Left kidney (tissue), 2 donors: ENCODE measurements around the gene LBP. TPM values are rescaled to one million over a fixed set of nuclear protein-coding genes. Genes with fewer than 3 reads are reported as not detected.
"Not testable (repeated sequence)": the region's sequence is repeated elsewhere in the genome, so short reads cannot be mapped to it uniquely, and the experiment has no call there.

Experiments
- DNase-seq: peaks from one replicate; pipeline ENCODE4 v3.0.0-alpha.2; 2013
- polyA plus RNA-seq: library from polyadenylated mRNA; unstranded; fragments of 120-200 nt; gene quantifications from one replicate; pipeline ENCODE4 v1.2.1, GENCODE V29; 2013; ENCODE audit not compliant: insufficient read length

The LBP gene
- polyA plus RNA-seq, 1 donor: 0.10 TPM

DNA sequence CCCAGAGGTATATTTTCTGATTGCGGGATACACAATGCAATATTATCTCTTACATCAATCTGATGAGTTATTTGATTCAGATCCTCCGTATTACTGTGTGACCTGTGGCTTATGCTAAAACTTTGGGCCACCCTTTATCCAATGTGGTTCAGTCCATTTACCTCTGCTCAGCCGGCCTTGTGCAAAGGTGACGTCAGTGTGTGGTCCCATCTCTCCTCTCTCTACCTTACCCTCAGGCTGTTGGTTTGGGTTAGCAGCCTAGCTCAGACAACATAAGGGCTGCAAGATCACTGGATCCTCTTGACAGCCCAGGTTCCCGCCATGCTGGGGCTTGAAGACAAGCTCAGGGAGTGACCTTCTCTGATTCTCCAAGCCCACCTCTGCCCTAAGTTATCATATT is 55.8 kb downstream of the LBP start:
- DNase-seq: no peak

DNA sequence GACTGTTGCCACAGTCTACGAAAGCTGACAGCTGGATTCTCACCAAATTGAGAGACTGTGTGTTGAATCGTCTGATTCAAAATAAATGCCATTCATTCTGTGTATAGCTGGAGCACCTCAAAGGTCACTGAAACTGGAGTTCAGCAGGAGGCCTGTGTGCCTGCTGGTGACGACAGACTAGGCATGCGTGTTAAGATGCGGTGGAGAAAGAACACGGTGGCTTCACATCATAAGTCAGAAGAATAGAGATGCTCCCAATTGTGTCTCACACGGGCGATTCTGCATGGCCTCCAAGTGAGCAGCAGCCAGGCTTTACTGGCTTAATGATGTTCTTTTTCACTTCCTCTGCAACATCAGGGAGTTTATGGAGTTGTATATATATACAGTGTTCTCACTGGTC is 56.5 kb downstream of the LBP start:
- DNase-seq: no peak

DNA sequence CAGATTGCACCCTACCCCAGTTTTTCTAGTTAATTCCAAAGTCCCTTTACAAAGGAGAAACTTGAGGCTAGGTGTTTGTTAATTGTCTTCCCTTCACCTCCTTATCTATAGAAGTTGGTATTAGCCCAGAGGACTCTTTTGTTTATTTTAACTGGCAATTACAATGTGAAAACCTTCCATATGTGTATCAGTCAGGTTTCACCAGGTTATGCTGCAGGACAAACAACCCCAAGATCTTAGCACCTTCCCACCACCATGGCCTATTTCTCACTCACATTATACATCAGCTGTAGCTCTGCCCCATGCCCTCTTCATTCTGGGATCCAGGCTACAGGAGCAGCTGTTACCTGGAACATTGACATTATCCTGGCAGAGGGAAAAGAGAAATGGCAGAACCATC is 57.7 kb downstream of the LBP start:
- DNase-seq: no peak

DNA sequence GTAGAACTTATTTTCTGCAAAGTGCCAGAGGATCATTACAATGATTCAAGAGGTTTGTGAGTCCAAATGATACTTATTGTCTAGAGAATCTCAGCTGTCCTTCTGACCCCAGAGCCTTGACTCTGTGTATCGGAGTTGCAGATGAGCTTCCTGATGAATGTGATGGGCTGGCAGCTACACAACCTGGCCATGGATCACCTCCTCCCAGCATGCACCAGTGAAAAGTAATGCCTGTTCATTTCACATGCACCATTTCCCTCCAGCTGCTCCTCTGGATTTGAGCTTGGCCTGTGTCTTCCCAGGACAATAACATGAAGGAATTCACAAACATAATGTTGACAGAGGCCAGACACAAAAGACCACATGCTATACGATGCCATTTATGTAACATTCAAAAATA is 58.9 kb downstream of the LBP start:
- no peak for DNase-seq

DNA sequence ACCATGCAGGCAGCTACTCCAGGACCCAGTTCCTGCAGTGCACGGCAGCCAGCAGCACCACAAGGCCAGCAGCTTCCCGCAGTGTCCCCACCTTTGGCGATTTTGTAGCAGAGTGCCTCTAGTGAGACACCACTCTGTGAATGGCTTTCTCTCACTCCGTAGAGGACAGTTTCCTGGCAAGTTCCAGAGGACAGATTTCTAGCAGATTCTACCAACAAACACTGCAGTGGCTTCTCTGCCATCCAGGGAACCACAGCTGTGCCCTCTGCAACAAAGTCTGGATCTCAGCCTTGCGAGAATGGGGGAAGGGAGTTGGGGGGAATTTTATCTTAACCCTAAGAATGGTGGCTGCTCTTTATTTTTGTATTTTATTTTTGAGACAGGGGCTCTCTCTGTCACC is 60.2 kb downstream of the LBP start:
- DNase-seq: no peak

DNA sequence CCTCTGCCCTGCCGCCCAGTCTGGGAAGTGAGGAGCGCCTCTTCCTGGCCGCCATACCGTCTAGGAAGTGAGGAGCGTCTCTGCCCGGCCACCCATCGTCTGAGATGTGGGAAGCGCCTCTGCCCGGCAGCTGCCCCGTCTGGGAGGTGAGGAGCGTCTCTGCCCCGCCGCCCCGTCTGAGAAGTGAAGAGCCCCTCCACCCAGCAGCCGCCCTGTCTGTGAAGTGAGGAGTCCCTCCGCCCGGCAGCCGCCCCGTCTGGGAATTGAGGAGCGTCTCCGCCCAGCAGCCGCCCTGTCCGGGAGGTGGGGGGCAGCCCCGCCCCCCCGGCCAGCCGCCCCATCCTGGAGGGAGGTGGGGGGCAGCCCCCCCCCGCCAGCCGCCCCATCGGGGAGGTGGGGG is 61.0 kb downstream of the LBP start:
- no peak for DNase-seq

DNA sequence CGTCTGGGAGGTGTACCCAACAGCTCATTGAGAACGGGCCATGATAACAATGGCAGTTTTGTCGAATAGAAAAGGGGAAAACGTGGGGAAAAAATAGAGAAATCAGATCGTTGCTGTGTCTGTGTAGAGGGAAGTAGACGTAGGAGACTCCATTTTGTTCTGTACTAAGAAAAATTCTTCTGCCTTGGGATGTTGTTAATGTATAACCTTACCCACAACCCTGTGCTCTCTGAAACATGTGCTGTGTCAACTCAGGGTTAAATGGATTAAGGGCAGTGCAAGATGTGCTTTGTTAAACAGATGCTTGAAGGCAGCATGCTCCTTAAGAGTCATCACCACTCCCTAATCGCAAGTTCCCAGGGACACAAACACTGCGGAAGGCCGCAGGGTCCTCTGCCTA is 61.5 kb downstream of the LBP start:
- not testable (repeated sequence) for DNase-seq

DNA sequence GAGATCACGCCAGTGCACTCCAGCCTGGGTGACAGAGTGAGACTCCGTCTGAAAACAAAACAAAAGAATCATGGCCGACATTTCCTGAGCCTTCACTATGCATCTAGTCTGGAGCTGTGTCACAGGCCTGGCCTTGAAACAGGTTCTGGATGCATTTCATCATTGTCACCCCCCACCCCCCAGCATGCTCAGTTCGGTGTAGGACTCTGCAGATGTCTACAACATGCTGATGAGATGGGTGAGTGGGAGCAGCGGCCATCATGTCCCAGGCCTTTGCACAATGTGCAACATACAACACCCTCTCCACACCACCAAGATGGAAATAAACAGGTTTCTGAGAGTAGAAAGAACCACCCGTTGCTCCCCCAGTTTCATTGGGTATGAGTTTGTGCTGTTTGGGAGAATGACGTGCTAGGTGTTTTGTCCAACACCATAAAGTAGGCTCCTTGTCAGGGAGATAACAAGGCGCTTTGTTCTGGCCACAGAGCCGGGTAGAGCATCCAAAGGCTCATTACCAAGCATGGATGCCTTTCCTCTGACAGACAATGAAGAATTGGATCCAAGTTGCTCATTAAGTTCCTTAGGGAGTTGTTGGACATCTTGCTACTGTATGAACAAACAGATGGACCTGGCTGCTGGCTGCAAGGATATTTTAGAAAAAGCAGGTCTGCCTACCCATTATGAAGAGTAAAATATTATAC is 66.7 kb downstream of the LBP start:
- no peak for DNase-seq

DNA sequence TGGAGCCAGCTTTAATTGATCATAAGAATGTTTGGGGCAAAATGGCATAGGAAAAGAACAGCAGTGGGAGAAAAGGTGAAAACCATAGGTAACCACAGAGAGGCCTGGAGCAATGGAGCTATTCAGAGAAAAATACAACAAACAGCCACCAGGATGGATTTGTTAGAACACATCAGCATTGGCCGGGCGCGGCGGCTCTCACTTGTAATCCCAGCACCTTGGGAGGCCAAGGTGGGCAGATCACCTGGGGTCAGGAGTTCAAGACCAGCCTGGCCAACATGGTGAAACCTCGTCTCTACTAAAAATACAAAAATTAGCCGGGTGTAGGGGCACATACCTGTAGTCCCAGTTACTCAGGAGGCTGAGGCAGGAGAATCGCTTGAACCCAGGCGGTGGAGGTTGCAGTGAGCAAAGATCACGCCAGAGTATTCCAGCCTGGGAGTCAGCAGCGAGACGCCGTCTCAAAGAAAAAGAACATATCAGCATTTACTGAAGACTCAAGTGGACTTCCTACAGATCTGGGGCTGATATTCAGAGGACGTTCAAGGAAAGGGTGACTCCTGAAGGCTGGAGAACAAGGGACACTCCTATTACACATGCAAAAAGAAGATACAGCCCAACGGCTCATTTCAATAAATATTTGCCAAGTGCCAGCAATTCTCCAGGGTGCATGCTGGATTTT is 68.6 kb downstream of the LBP start:
- no peak for DNase-seq

DNA sequence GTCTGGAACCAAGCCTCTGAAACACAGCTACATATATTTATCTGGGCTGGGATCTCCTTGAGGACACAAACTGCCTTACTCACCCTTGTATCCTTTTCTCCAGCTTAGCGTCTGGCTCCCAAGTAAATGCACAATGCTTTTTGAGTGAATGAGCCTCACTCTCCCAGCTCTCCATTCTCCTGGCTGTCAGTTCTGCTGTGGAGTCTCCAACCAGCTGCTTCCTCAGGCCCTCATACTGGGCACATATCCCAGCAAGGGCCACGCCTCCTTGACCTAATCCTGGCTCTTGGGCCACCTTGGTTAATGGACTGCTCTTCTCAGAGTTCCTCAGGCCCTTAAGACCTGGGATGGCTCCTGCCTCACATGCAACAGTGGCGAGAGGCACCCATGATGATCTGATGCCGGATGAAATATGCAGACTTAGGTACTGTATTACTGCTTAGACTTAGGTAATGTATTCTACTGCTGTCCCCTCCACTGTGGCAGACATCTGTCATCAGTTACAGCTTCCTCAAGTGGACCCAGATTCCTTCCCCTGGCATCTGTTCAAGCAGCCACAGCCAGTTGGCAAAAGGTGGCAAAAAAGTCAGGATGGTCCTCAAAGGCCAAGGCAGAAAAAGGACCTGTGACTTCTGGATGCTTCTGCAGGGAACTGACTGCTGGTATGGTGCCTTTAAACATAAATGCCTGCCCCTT is 72.4 kb downstream of the LBP start:
- DNase-seq: no peak

DNA sequence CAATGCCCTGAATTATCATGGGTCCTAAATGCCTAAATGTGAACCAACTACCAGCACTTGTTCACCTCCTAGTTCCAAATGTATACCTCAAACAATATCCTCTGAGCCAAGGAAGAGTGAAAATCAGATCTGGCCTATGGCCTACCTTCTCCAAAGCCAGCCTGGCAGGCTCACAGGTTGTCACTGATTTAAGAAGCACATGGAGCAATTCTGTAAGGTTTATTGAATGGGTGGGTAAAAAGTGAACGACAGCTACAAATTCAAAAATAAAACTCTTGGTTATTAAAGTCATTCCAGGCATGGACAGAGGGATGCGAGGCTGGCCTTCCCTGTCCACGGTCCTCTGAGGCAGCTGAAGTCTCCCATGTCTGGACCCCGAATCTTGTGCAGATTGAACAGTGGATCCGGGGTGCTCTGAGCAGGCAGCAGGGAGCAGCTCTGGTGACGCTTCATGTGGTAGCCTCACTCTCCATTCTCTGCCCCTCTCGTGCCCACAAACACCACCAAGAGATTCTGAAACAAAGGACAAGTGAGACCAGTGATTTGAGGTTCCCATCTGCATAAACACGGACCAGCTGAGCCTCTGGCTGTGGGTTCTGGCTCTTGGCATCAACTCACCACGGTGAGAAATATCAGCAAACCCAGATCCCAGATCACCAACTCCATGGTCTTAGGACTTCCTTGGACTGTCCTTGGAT is 74.3 kb downstream of the LBP start:
- no peak for DNase-seq

DNA sequence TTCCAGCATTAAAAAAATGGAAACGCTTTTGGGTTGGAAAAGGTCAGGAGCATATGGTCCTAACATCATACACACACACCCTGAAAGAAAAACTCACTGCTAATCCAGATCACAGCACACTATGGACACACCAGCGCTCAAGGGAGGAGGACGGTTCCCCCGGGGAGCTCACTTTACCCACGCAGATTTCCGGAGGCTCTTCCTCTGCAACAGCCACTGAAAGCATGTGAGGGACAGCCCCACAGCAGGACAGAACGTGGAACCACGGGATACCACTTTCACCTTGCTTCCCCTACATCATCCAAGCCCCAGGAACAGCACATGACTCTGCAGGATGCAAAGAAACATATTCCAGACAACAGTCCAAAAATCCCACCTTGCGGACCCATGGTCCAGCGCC is 75.6 kb downstream of the LBP start:
- no peak for DNase-seq

DNA sequence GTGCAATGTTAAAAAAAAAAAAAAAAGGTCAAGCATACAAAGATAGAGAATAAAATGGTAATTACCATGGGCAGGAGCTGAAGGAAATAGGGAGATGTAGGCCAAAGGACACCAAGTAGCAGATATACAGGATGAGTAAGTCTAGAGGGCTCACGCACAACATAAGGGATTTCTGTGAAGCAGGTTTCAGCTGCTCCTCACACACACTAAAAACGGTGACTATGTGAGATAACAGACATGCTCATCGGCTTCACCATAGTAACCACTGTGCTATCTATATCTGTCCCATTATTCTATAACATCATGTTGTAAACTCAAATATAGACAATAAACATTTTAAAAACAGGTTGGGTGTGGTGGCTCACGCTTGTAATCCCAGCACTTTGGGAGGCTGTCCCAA is 77.3 kb downstream of the LBP start:
- DNase-seq: no peak

DNA sequence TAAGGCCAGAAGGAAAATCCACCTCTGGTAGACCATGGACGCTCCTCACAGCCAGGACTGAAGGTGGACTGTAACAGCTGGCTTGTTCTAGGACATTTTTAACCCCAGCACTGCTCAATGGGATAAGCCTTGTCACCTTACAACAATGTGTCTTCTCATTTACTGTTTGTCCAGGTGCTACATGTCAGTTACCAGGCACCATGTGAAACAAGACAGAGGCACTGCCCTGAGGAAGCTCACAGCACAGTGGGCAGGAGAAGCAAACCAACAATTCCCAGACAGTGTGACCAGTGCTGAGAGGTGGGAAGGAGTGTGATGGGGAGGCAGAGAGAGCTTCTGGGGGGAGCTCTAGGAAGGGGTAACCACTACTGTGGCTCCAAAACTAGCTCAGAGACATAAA is 78.1 kb downstream of the LBP start:
- no peak for DNase-seq

DNA sequence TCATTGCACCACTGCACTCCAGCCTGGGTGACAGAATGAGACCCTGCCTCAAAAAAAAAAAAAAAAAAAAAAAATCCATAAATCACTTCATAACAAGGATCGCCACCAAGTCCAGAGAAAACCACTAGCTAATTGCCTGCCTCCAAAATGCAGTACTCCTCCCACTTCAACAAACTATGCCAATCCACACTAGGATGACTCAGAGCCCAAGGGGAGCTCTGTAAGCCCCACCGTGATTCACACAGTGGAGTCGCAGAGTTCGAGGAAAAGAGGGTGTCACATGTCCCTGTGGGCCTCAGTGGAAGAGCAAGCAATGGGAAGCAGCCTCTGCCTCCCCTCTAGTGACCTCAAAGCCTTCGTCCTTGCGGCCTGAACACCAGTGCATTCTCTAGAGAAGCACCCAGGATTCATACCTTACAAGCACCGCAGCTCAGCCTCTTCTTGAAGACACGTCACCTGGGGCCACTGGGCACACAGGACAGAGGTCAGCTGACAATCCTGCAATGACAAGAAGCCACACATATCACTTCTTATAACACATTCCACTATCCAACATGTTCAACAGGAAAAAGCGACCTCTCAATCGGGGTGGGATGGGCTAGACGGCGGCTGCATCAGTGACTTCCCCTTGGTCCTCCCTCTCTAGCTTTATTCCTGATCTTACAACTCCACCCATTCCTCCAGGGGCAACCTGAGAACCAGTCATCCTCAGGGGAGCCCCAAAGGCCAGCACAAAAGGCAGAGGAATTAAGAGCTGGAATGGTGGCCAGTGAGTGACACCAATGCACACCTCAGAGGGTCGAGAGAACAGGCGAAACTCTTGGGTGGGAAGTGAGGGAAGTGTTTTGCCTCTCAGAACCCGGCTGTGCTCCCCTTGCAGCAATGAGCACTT is 80.0 kb downstream of the LBP start:
- no peak for DNase-seq

Other genes with a start within 250 kb of the LBP start
- gene TGM2, start 181.2 kb upstream of the LBP start, polyA plus RNA-seq: 31.8 TPM
- gene KIAA1755, start 85.7 kb upstream of the LBP start, polyA plus RNA-seq: 2.1 TPM
- 0.32 TPM for gene BPI, start 42.3 kb upstream of the LBP start, polyA plus RNA-seq
- 43.1 TPM for gene SNHG17, start 88.8 kb downstream of the LBP start, polyA plus RNA-seq
- gene RALGAPB, start 126.4 kb downstream of the LBP start, polyA plus RNA-seq: 50.6 TPM
- gene ADIG, start 234.7 kb downstream of the LBP start, polyA plus RNA-seq: not detected